HCEC 1CT (cell line): Measurements from ENCODE around the gene TMC5.
A peak's percentile ranks its signal among the peaks of the same experiment; 100 is the strongest.
"Not testable (repeated sequence)": the region's sequence is repeated elsewhere in the genome, so short reads cannot be mapped to it uniquely, and the experiment has no call there.

Experiments
- DNase-seq: peaks from one replicate; pipeline ENCODE4 v3.0.0-alpha.2; 2017

TMC5 gene

GRCh38 chr16:19515757-19516156, 98.1 kb downstream of the TMC5 start:
- peak; percentile 52 for DNase-seq

DNA sequence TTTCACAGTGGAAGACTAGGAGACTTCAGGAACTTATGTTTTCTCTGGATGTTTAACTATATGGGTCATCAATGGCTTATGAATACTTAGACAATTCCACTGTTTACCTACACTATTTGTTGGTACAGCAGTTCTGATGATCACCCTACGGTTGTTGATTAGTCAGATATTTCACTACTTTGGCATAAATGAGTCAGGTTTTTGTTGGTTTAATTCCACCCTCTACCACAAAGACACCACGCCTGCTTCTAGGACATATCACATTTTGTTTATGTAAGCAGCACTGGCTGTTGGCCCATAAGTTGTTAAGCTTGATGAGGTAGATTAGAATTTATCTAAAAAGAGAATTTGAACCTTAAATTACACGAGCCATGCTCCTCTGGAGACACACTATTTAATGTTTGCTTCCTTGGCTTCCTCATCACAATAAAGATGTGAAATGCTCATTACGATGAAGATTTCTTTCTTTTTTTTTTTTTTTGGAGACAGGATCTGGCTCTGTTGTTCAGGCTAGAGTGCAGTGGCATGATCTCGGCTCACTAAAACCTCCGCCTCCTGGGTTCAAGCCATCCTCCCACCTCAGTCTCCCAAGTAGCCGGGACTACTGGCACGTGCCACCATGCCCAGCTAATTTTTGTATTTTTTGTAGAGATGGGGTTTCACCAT, 99.9 kb downstream of the TMC5 start:
- DNase-seq, result peak; percentile 77

DNA sequence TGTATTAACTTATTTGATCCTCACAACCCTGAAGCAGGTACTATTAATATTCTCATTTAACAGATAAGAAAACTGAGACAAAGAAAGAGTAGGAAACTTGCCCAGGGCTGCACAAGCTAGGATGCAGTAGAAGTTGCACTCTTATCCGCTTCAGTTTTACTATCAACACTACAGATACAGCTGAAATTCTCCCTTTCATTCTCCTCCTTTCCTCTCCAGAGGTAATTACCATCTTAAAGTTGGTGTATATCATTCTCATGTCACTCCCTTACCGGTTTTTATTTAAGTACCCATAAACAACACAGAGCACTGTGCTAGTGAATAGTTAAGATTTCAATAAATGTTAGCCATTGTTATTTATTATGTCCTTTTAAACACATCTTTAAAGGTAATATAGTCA, 100.7 kb downstream of the TMC5 start:
- DNase-seq, result no peak

DNA sequence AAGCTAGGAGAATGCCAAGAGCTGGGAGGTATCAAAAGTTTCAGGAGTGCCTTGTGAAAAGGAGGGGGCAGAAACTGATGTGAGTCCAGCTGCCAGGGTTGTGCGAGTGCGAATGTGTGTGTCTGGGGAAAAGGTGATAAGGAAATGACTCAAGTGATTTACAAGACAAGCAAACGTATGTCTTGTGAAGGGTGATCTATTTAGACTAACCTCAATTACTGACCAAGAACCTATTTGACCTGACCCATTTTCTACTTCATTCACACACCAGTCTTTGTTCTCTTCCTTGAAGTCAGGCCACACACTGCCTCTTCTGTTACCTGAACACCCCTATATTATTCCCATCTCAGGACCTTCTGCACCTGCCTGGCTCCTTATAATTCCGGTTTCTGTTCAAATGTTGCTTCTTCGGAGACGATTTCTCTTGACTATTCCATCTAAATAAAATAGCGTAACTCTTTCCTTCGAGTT, 103.2 kb downstream of the TMC5 start:
- peak; percentile 7 for DNase-seq

DNA sequence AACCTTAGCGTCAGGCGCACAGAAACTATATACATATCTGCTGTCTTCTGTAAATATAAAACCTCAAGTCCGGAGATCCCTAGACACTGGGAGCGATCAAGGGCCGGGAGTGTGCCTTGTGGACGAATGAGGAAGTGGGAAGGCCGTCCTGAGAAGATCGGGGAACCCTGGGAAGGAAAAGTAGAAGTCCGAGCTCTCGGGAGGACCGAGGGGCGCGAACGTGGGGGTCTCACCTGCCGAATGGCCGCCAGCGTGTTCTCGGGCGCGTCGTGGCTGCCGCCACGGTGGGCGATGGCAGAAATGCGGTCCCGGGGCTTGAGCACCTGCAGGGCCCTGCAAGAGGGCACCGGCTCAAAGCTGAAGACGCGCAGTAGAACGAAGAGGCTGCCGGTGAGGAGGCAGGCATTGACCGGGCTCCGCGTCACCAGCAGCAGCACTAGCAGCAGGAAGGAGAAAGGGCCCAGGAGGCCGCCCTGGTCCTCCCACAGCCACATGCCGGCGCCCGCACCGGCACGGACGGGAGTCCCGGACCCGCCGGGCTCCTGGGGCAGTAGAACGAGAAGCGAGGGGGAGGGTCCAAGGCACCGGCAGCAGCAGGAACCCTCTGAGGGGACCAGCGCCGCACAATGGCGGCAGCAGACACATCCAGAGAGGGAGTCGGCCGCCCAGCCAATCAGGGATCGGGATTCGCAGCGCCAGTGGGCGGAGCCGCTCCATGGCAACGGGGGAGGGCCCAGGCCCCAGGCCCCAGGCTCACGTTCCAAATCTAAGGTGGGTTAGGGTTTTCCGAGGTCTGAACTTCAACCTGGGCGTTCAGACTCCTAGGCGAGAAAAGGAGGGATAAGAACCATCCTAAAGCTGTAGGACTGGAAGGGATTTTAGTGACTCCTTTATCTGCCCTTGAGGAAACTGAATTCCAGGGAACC, 104.1 kb downstream of the TMC5 start, which contains the start of gene GDE1:
Gene GDE1, minus strand, starts transcription at position 628 of the 926 bp plus-strand sequence. Its CDS starts 134 bp downstream, at position 494.
- peak; percentile 83 for DNase-seq

- no peak for DNase-seq
These were observed 104.7 kb downstream of the TMC5 start for GRCh38 chr16:19522397-19522732.

DNA sequence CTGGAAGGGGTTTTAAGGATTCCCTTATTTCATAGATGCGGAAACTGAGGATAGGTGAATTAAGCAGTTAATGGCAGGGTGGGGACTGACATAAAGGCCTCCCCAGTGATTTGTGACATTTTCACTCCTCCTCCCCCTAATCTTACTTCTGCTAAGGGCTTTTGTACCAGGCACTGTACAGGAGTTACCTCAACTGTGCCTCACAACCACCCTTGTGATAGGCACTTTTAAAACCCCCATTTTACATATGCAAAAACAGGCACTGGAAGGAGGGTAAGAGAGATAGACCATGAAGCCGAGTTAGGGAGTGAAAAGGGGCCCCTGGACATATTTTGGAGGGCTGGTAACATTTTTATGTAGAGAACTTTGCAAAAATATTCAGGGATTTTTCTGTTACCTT, 105.1 kb downstream of the TMC5 start:
- no peak for DNase-seq

GRCh38 chr16:19523184-19523558, 105.5 kb downstream of the TMC5 start:
- DNase-seq, result no peak

DNA sequence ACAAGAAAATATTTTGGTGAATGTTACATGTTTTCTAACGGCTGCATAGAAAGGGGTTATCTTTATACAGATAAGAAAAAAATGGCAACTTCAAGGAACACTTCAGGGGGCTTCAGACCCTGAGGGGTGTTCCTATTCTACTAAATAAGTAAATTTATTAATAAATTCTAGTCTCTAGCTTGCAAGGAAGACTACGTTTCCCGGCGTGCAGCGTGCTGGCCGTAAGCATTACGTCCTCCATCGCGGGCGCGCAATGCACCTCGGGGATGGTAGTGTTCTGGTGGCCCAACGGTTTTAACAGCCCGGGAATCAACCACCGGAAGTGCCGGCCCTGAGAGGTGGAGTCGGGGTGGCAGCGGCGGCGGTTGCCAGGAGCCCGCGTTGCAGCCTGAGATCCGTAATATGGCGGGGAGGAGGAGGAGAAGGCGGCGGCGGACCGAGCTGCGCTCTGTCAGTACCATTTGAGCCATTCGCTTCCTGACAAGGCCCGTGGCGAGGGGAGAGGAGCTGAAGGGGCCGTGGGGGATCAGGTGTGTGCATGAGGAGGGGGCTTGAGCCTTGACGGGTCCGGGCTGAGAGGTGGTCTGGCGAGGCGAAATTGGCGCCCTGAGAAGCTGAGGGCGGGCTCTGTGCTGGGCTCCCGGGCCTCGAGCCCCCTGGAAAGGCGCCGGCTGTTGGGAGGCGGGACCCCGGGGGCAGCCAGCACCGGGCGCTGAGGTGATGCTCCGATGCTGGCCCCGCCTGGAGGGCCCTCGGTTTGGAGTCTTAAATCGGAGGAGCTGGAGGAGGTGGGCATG, 106.1 kb downstream of the TMC5 start, which contains the start of gene CCP110:
Gene CCP110, plus strand, starts transcription at position 384 of the 797 bp plus-strand sequence. CDS start 3,940 bp downstream, outside the sequence.
- DNase-seq, result peak; percentile 96

DNA sequence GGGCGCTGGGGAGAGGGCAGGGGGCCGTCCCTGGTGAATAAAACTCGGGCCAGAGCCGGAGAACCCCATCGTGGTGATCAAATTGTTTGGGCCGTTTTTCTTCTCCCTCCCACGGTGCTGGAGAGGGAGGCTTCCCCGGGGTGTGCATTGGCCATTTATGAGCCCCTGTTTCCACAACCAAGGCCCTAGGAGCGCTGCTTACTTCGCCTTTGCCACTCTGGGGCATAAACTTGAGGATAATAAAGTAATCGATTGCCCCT, 106.6 kb downstream of the TMC5 start:
- DNase-seq, result no peak

DNA sequence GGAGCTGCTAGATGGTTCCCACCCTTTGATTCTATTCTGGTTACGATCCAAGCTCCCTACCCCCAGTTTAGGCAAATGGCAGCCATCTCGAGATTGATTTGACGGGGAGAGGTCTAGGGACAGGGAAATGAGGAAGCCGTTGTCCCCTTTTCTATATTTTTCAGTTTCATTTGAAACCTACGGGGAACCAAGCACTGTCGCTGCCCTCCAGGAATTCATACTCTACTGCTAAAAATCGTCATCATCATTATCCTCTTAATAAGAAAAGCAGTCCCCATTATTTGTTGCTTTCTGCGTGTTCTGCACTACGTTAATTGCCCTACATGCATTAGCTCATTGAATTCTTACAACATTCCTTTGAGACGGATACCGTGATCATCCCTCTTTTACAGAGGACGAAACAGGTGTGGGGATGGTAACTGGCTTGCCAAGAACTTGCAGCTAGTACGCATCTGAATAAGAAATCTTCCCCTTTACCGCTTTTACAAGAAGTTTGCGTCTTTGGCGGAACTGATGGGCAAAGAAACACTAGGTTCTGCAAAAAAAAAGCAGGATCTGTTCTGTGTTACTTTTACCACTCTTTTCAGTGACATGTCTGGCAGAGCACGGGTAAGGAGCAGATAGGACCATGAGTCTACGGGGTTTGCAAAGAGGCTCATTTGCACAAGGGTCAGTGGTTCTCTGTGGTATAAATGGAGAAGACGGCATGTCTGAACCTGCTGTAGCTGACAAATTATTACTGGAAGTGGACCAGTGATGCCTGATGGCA, 107.1 kb downstream of the TMC5 start:
- no peak for DNase-seq

DNA sequence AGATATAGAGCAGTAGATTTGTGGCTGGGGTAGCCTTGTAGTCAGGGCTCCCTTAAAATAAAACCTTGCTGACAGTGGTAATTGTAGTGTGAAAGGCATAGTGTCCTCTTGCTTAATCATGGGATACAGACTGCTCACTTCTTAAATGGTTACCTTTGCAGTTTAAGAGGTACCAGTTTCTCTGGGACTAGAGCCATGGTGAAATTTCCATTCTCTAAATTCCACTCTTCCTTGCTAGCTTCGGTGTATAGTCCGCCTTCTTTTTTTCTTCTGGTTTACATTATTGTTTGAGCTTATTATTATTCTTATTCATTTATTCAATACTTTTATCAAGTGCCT, 107.7 kb downstream of the TMC5 start:
- DNase-seq, result no peak

DNA sequence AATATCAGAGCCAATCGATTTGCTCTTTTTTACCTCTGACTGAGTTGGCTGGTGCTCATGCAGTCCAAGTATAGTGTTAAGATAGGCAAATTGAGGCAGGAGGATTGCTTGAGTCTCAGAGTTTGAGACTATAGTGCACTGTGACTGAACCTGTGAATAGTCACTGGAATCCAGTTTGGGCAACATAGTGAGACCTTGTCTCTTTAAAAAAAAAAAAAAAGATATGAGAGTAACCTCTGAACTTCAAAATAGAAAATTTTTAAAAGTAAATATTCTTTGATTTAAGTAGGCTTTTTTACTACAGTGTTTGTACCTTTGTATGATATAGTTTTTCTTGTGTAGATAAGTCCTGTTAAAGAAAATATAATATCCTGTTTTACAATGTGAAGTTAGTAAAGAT, 109.5 kb downstream of the TMC5 start:
- no peak for DNase-seq

DNA sequence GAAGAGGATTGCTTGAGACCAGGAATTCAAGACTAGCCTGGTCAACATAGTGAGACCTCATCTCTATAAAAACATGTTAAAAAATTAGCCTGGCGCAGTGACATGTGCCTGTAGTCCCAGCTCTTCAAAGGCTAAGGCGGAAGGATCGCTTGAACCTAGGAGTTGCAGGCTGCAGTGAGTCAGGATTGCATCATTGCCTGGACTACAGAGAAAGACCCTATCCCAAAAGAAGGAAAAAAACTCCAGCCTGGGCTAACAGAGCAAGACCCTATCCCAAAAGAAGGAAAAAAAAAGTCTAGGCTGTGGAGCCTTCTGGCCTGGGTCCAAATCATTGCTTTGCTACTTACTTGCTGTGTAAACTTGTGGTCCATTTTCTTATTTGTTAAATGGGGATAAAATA, 111.0 kb downstream of the TMC5 start:
- no peak for DNase-seq

DNA sequence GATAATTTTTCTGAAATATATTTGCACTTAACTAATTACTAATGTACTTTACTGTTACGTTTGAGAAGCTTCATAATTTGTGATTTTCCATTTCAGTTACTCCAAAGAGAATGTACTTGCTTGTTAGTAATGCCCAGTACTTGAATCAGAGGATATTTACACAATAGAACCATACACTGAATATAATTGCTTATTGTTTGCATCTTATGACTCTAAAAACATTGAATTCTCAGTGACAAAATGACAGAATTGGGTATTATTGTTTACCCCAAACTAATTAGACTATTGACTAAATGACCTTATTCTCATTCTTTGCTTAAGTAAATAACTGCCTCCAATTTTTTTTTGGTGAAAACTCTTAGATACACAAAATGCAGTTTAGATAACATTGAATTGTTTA, 114.9 kb downstream of the TMC5 start:
- no peak for DNase-seq

DNA sequence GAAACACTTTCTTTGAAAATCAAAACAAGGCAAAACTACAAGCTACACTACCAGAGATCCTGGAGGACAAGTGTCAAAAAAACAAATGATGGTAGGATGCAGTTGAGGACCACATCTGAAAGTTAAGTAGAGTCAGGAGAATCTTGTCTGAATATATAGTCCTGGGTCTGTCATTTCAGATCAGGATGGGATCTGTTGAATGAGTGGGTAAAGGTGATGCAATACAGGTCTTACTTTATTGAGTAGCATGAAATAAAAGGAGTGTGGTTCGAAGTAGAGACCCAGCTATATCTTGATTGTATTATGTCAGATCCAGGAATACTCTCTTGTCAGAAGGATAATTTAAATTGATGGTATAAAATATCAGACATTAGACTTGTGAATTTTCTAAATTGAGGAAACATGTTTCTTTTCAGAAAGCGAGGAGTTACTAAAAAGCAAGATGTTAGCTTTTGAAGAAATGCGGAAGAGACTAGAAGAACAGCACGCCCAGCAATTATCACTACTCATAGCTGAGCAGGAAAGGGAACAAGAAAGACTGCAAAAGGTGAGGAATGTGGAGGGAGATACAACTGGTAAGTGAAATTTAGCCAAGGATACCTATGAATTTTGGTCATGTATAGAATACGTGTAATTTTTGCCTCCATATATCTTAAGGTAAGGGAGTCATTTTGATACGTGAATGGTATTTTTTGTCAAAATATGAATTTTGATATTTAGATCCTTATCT, 122.7 kb downstream of the TMC5 start:
- DNase-seq, result no peak

GRCh38 chr16:19542138-19542821, 124.6 kb downstream of the TMC5 start:
- DNase-seq, result no peak

DNA sequence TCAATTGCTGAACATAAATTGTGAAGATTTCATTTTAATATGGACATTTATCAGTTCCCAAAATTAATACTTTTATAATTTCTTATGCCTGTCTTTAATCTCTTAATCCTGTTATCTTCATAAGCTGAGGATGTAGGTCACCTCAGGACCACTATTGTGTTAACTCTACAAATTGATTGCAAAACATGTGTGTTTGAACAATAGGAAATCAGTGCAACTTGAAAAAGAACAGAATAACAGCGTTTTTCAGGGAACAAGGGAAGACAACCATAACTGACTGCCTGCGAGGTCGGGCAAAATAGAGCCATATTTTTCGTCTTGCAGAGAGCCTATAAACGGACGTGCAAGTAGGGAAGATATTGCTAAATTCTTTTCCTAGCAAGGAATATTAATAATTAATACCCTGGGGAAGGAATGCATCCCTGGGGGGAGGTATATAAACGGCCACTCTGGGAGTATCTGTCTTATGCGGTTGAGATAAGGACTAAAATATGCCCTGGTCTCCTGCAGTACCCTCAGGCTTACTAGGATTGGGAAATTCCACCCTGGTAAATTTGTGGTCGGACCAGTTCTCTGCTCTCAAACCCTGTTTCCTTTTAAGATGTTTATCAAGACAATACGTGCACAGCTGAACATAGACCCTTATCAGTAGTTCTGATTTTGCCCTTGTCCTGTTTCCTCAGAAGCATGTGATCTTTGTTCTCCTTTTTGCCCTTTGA, 125.8 kb downstream of the TMC5 start:
- DNase-seq, result not testable (repeated sequence)

DNA sequence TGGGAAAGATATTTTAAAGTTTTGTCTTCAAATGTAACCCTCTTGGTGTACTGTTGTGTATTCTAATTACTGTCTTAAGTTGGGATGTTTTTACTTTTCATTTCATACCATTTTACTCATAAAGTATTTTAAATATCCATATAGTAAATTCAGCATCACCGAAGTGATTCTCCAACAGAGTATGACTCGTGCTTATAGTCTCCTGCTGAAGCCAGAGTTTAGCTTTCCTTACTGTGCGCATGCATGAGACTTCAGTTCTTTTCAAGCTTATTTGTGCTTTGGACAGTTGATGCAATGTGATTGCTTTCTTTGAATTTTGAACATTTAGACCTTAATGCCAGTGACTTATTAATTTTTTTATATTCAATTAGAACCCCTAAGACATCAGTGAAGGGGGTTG, 130.5 kb downstream of the TMC5 start:
- DNase-seq, result no peak
